SK-N-SH (cell line): ENCODE data around the gene NEDD1. TPM values are rescaled to one million over a fixed set of nuclear protein-coding genes. Genes with fewer than 3 reads are reported as not detected.
A peak's percentile ranks its signal among the peaks of the same experiment; 100 is the strongest.

Experiments
- CTCF ChIA-PET: fragments of 300-600, 350-600 bp; formaldehyde crosslinking; extraction: SDS; loops from one replicate; lab custom pipeline; 2021; lab: Yijun Ruan, JAX
- POLR2A ChIA-PET: fragments of 350-600 bp; sonication (Branson Sonifier 250); formaldehyde crosslinking; extraction: SDS; loops from one replicate; lab custom pipeline; 2020; ENCODE audit warnings: antibody characterized with exemption, inconsistent platforms; lab: Yijun Ruan, JAX
- DNase-seq: peaks from one replicate; pipeline ENCODE4 v3.0.0; 2012
- H2AFZ ChIP-seq: fragments of 200-600 bp; sonication (generic); 2 replicates; pipeline ENCODE4 v1.8.1; 2016; ENCODE audit warnings: antibody characterized with exemption, mild to moderate bottlenecking, low read depth
- H3F3A ChIP-seq: fragments of 200-600 bp; sonication (generic); replicated peaks from 2 replicates; pipeline ENCODE3; 2016; ENCODE audit warnings: antibody characterized with exemption, mild to moderate bottlenecking; ENCODE audit not compliant: insufficient read depth
- H3K27ac ChIP-seq, 2 experiments: fragments of 200-500 bp in 1 of 2; fragments of 200-600 bp in 1 of 2; sonication (Bioruptor generic) in 1 of 2; sonication (generic), shearing (Covaris generic) in 1 of 2; 2 replicates each; pipeline versions ENCODE4 v1.5.1 to v1.6.1; 2014 to 2016; ENCODE audit warnings: low read depth in 2 of 2, inconsistent platforms in 1 of 2, low read length in 1 of 2, mild to moderate bottlenecking in 1 of 2, mixed read lengths in 1 of 2
- H3K27me3 ChIP-seq: fragments of 200-600 bp; sonication (generic), shearing (Covaris generic); 2 replicates; pipeline ENCODE4 v1.6.1; 2016; ENCODE audit warnings: mixed run types; ENCODE audit not compliant: insufficient read depth
- H3K36me3 ChIP-seq, 2 experiments: fragments of 200-500 bp in 1 of 2; fragments of 200-600 bp in 1 of 2; sonication (Bioruptor generic) in 1 of 2; sonication (generic) in 1 of 2; replicated peaks in 1 of 2; 2 replicates each; pipeline versions ENCODE3 to v1.5.1; 2014 to 2016; ENCODE audit warnings: low read length in 1 of 2, mild to moderate bottlenecking in 1 of 2; ENCODE audit not compliant: insufficient read depth in 2 of 2, control insufficient read depth in 1 of 2
- H3K4me1 ChIP-seq, 2 experiments: fragments of 200-500 bp in 1 of 2; fragments of 200-600 bp in 1 of 2; sonication (Bioruptor generic) in 1 of 2; sonication (generic), shearing (Covaris generic) in 1 of 2; 2 replicates each; pipeline versions ENCODE4 v1.5.1 to v1.6.1; 2014 to 2016; ENCODE audit warnings: low read depth in 1 of 2, low read length in 1 of 2, mixed run types in 1 of 2; ENCODE audit not compliant: insufficient read depth in 2 of 2, control insufficient read depth in 1 of 2
- H3K4me2 ChIP-seq: fragments of 200-600 bp; sonication (generic), shearing (Covaris generic); 2 replicates; pipeline ENCODE4 v1.6.1; 2017; ENCODE audit warnings: mixed run types
- H3K4me3 ChIP-seq, 2 experiments: fragments of 200-500 bp in 1 of 2; fragments of 200-600 bp in 1 of 2; sonication (Bioruptor generic) in 1 of 2; sonication (generic), shearing (Covaris generic) in 1 of 2; 2 replicates each; pipeline versions ENCODE4 v1.5.1 to v1.8.1; 2014 to 2016; ENCODE audit warnings: low read depth in 2 of 2, inconsistent platforms in 1 of 2, low read length in 1 of 2, mild to moderate bottlenecking in 1 of 2, mixed read lengths in 1 of 2, moderate library complexity in 1 of 2
- H3K79me2 ChIP-seq: fragments of 200-600 bp; sonication (generic); 2 replicates; pipeline ENCODE4 v1.8.1; 2017; ENCODE audit warnings: mild to moderate bottlenecking; ENCODE audit not compliant: insufficient read depth
- H3K9ac ChIP-seq: fragments of 200-600 bp; sonication (generic); 2 replicates; pipeline ENCODE4 v1.6.1; 2017; ENCODE audit warnings: mixed run types
- H3K9me2 ChIP-seq: fragments of 200-600 bp; sonication (generic); 2 replicates; pipeline ENCODE4 v1.6.1; 2017; ENCODE audit warnings: mixed run types
- H3K9me3 ChIP-seq: fragments of 200-600 bp; sonication (generic); 2 replicates; pipeline ENCODE4 v1.6.1; 2017; ENCODE audit warnings: mixed run types, mild to moderate bottlenecking, moderate library complexity
- H4K20me1 ChIP-seq: fragments of 200-600 bp; sonication (generic); 2 replicates; pipeline ENCODE4 v1.6.1; 2017; ENCODE audit warnings: mild to moderate bottlenecking, mixed run types; ENCODE audit not compliant: insufficient read depth
- CHD2 ChIP-seq: fragments of 150-350 bp; IDR thresholded peaks from 2 replicates; pipeline ENCODE4 v1.6.1; 2018; ENCODE audit warnings: low read length; ENCODE audit not compliant: partially characterized antibody
- CTCF ChIP-seq: fragments of 200-600 bp; sonication (generic); IDR thresholded peaks from 2 replicates; pipeline ENCODE4 v1.6.1; 2017; ENCODE audit warnings: antibody characterized with exemption, mild to moderate bottlenecking, moderate library complexity
- ELF1 ChIP-seq: IDR thresholded peaks from 2 replicates; pipeline ENCODE4 v1.4.0; 2012
- EP300 ChIP-seq, 2 experiments: IDR thresholded peaks; 2 replicates each; pipeline versions ENCODE4 v1.4.0 to v1.6.1; 2012; ENCODE audit warnings: borderline replicate concordance in 1 of 2, low read depth in 1 of 2, low read length in 1 of 2
- FOSL2 ChIP-seq: IDR thresholded peaks from 2 replicates; pipeline ENCODE4 v1.4.0; 2012; ENCODE audit warnings: low read depth, mild to moderate bottlenecking, moderate library complexity, borderline replicate concordance
- FOXJ3 ChIP-seq: sonication (generic); formaldehyde crosslinking; IDR thresholded peaks from 2 replicates; pipeline ENCODE4 v1.5.1; 2020; ENCODE audit warnings: mild to moderate bottlenecking, missing genetic modification reagents
- FOXM1 ChIP-seq: IDR thresholded peaks from 2 replicates; pipeline ENCODE4 v1.4.0; 2012; ENCODE audit warnings: low read depth, mild to moderate bottlenecking
- GATA2 ChIP-seq: sonication (generic); formaldehyde crosslinking; IDR thresholded peaks from 2 replicates; pipeline ENCODE4 v1.5.0; 2020; ENCODE audit warnings: mild to moderate bottlenecking, missing genetic modification reagents
- JUND ChIP-seq: IDR thresholded peaks from 2 replicates; pipeline ENCODE4 v1.4.0; 2012
- MEF2A ChIP-seq: IDR thresholded peaks from 2 replicates; pipeline ENCODE4 v1.4.0; 2012; ENCODE audit warnings: low read depth, borderline replicate concordance
- MXI1 ChIP-seq: IDR thresholded peaks from 2 replicates; pipeline ENCODE4 v1.6.1; 2012; ENCODE audit warnings: mild to moderate bottlenecking, low read depth, low read length, improper control_type of control experiment
- POLR2AphosphoS5 ChIP-seq: IDR thresholded peaks from 2 replicates; pipeline ENCODE4 v1.6.1; 2012; ENCODE audit warnings: low read depth, low read length
- RCOR1 ChIP-seq: fragments of 150-350 bp; IDR thresholded peaks from 2 replicates; pipeline ENCODE4 v1.6.1; 2017; ENCODE audit warnings: antibody characterized with exemption, low read length
- REST ChIP-seq: IDR thresholded peaks from 2 replicates; pipeline ENCODE4 v1.6.1; 2012; ENCODE audit warnings: mild to moderate bottlenecking, low read depth, low read length, moderate library complexity
- RXRA ChIP-seq: IDR thresholded peaks from 2 replicates; pipeline ENCODE4 v1.4.0; 2012; ENCODE audit warnings: low read depth, mild to moderate bottlenecking, borderline replicate concordance
- SIN3A ChIP-seq: IDR thresholded peaks from 2 replicates; pipeline ENCODE4 v1.6.1; 2012; ENCODE audit warnings: low read depth, mild to moderate bottlenecking, low read length, moderate library complexity, borderline replicate concordance
- SMC3 ChIP-seq: IDR thresholded peaks from 2 replicates; pipeline ENCODE4 v1.6.1; 2012; ENCODE audit warnings: low read depth, low read length, improper control_type of control experiment
- TAF1 ChIP-seq: IDR thresholded peaks from 2 replicates; pipeline ENCODE4 v1.6.1; 2012; ENCODE audit warnings: low read depth, mild to moderate bottlenecking, low read length, moderate library complexity, borderline replicate concordance
- TCF12 ChIP-seq: IDR thresholded peaks from 2 replicates; pipeline ENCODE4 v1.4.0; 2012
- TEAD4 ChIP-seq: IDR thresholded peaks from 2 replicates; pipeline ENCODE4 v1.4.0; 2012; ENCODE audit warnings: mild to moderate bottlenecking, borderline replicate concordance; ENCODE audit not compliant: insufficient read depth
- YY1 ChIP-seq: IDR thresholded peaks from 2 replicates; pipeline ENCODE4 v1.4.0; 2012; ENCODE audit warnings: low read depth, mild to moderate bottlenecking
- WGBS: methylation state at CpG from one replicate; pipeline ENCODE4 v1.1.6; 2017; ENCODE audit warnings: low lambda C conversion rate; 5-methylcytosine and 5-hydroxymethylcytosine counted together
- polyA plus RNA-seq, 3 experiments: library from polyadenylated mRNA; depleted of rRNA; stranded (reverse); fragments of >200 nt; gene quantifications; 2 replicates each; pipeline ENCODE4 v1.2.3, GENCODE V29; 2012
- TF ChIP-seq, protein P1 (sequence below): IDR thresholded peaks from 2 replicates; pipeline ENCODE4 v1.4.0; 2012; ENCODE audit warnings: low read depth, borderline replicate concordance
- TF ChIP-seq, protein P2 (sequence below): IDR thresholded peaks from 2 replicates; pipeline ENCODE4 v1.4.0; 2012; ENCODE audit warnings: low read depth

The NEDD1 gene
- polyA plus RNA-seq, 1 of the 3 experiments (the other 2 are of a cell fraction): 6.0 TPM

- TF ChIP-seq CTCF (no peak), GATA2 (CRISPR knock-in tag) (no peak), POLR2AphosphoS5 (no peak), TEAD4 (no peak), CHD2 (no peak), YY1 (no peak), FOXM1 (no peak), TAF1 (no peak), EP300 (IDR thresholded peaks at IDR 0.05; ENCODE audit: borderline replicate concordance in 1 of 2, low read depth in 1 of 2, low read length in 1 of 2) (no peak)
- TF ChIP-seq, protein P1, sequence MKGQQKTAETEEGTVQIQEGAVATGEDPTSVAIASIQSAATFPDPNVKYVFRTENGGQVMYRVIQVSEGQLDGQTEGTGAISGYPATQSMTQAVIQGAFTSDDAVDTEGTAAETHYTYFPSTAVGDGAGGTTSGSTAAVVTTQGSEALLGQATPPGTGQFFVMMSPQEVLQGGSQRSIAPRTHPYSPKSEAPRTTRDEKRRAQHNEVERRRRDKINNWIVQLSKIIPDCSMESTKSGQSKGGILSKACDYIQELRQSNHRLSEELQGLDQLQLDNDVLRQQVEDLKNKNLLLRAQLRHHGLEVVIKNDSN: no peak
These were observed 30.1 kb upstream of the NEDD1 start (continued) for GRCh38 chr12:96876966-96877365.

DNA sequence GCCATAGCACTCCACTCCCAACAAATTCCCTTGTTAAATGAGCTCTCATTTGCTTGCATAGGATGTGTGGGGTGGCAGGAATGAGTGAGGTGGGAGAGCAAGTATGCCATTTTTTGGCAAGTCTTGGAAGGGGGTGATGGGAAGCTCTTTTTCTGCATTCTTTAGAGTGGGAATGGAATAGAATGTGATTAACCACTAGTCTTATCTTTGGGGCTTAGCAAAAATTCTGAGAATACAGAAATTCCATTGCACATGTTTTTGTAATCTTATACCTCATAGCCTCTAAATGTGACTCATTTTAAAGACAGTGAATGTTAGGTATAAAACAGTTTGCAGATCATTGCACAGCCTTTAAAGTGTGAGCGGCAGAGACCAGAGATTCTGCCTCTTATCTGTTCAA lies 28.4 kb upstream of the NEDD1 start:
- H3K4me1 ChIP-seq: peaks cover 0 to 4% of the 10 kb centered on the region in 2 experiments; a peak in 1 of 4 replicates
- WGBS: 73% methylated on average over 1 of the region's 1 CpG
- H2AFZ ChIP-seq: no peak overlapping the region
- no peaks in the 10 kb centered on the region for H3K36me3 ChIP-seq
- no peaks in the 10 kb centered on the region for H4K20me1 ChIP-seq
- no peaks in the 10 kb centered on the region for H3K9me3 ChIP-seq
- H3K4me3 ChIP-seq: no peak overlapping the region
- H3K9me2 ChIP-seq: no peaks in the 10 kb centered on the region
- POLR2A ChIA-PET: no interaction called here
- H3K4me2 ChIP-seq: peak overlapping the region; percentile 29; the same call in 1 of the 2 replicates
- H3K79me2 ChIP-seq: no peaks in the 10 kb centered on the region
- no peak for DNase-seq
- H3K27ac ChIP-seq: peak overlapping the region in 1 of 2 experiments; percentile 39; a peak in 2 of 4 replicates
- H3K9ac ChIP-seq: no peak overlapping the region
- CTCF ChIA-PET: no interaction called here
- H3K27me3 ChIP-seq: no peaks in the 10 kb centered on the region
- H3F3A ChIP-seq: no peaks in the 10 kb centered on the region
- TF ChIP-seq CHD2: no peak
- no peak for TF ChIP-seq ELF1
- peak; percentile 70 for TF ChIP-seq TCF12
- no peak for TF ChIP-seq FOXM1
- no peak for TF ChIP-seq REST
- no peak for TF ChIP-seq FOXJ3 (CRISPR knock-in tag)
- TF ChIP-seq SIN3A: no peak
- TF ChIP-seq EP300 (IDR thresholded peaks at IDR 0.05; ENCODE audit: borderline replicate concordance in 1 of 2, low read depth in 1 of 2, low read length in 1 of 2): peak in 1 of 2 experiments; percentile 67; a peak in 1 of 4 replicates
- TF ChIP-seq RCOR1: no peak
- TF ChIP-seq RXRA: no peak
- TF ChIP-seq, protein P1: no peak
- peak; percentile 62; the same call in 1 of the 2 replicates for TF ChIP-seq JUND
- TF ChIP-seq, protein P2, sequence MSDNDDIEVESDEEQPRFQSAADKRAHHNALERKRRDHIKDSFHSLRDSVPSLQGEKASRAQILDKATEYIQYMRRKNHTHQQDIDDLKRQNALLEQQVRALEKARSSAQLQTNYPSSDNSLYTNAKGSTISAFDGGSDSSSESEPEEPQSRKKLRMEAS: peak; percentile 39; the same call in 1 of the 2 replicates
- peak; percentile 52; the same call in 1 of the 2 replicates for TF ChIP-seq TEAD4
- no peak for TF ChIP-seq MXI1
- peak; percentile 72 for TF ChIP-seq FOSL2
- no peak for TF ChIP-seq SMC3
- no peak for TF ChIP-seq YY1
- no peak for TF ChIP-seq TAF1
- TF ChIP-seq POLR2AphosphoS5: no peak
- no peak for TF ChIP-seq GATA2 (CRISPR knock-in tag)
- TF ChIP-seq MEF2A: no peak
